Hypothalamus (tissue), 51 donors: ENCODE results near the gene STYXL2.

ENCODE experiments used
- DNase-seq, 51 donors: peaks; one replicate each; lab custom pipeline; 2025; lab: John Stamatoyannopoulos, UW

STYXL2 gene

DNA sequence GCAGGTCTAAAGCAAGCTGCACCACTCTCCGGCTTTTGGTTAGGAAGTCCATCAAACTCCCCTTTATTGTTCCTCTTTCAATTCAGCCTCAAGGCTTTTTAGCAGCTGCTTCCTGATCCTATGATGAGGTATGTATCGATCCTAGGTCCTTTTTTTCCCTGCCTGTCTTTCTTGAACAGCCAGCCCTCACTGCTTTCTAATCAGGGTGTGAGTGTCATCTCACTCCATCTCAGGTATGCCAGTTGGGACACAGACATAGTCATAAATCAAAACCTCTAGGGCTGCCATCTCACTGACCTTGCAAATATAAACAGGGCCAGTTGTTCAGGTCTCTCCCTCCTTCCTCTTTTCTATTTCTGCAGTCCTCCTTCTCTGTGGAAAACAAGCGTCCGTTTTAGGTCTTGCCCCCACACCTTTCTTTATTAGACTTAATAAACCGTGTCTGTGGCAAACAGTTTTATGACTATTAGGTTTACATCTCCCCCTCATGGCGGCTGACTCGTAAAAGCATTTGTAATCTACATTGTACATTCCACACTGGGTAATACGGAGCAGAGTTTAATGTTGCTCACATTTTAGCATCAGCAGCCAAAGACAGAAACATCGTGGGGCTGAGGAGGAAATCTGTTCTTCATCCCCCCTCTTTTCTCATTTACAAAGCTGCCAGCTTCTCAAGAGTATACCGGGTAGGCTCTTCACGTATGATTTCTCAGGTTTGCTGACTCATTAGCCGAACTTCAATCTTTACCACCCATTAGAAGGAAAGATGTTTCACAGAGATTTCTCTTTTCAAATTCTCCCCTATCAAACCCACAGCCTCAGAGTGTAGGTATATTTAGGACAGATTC lies 11.6 kb downstream of the STYXL2 start:
- no peak for DNase-seq

DNA sequence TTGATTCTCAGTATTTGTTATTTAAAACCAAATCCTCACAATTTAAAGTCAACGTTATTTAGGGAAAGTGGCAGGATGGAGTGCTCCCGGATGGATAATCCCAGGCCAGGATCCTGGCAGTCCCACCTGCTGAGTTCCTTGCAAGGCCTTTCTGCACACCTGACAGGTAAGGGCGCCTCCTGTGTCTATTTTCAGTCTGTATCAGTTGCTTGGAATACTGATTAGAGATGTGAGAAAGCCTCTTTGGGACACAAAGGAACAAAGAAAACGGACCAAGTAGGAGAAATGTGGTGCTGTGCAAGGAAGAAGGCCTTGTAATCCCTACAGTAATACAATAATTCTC lies 12.2 kb downstream of the STYXL2 start:
- no peak for DNase-seq

DNA sequence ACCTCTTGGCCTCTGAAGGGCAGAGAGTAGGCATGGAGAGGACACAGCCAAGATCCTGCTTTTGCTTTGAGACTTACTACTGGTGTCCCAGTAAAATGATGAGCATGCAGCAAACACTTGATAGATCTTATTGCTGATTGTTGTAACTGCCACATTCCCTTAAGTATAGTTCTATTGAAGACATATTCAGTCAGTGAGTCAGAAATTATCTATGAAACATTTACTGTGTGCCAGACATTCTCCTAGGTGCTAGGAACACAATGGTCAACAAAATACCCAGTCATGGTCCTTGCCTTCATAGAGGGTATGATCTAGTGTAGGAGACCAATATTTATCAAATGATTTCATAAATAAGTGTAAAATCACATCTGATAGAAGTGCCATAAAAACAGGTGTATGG lies 13.6 kb downstream of the STYXL2 start:
- DNase-seq, result no peak

DNA sequence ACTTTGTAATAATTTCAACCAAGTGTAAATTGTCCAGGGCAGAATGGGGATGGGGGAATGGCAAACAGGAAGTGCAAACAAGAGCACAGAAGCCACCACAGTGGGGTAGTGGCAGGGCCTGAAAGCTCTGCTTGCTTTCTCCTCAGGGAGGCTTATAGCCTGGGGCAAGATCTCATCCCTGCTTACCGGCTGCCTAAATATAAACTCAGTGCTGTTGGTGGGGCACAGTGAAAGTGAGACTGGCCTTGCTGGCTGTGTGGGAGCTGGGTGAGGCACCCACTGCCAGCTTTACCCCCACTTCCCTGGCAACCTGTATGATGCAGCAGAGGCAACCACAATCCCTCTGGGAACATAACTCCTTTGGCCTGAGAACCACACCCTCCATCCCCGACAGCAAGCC lies 15.2 kb downstream of the STYXL2 start:
- no peak for DNase-seq

DNA sequence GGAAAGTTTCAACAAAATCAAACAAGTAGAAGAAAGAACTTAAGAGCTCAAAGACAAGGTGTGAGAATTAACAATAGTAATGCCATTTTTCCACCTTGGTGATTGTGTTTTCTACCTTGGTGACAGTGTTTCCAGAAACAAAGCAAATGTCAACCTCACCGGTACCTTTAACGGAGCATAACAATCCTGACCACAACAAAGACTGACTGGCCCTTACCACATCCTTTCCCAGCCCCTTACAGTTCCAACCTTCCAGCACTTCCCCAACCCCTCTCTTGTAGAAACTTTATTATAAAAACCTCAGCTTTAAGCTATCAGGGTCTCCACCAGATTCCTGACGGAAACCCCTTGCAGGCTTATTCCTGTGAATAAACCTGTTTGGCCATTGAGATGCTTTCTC lies 16.7 kb downstream of the STYXL2 start:
- no peak for DNase-seq

DNA sequence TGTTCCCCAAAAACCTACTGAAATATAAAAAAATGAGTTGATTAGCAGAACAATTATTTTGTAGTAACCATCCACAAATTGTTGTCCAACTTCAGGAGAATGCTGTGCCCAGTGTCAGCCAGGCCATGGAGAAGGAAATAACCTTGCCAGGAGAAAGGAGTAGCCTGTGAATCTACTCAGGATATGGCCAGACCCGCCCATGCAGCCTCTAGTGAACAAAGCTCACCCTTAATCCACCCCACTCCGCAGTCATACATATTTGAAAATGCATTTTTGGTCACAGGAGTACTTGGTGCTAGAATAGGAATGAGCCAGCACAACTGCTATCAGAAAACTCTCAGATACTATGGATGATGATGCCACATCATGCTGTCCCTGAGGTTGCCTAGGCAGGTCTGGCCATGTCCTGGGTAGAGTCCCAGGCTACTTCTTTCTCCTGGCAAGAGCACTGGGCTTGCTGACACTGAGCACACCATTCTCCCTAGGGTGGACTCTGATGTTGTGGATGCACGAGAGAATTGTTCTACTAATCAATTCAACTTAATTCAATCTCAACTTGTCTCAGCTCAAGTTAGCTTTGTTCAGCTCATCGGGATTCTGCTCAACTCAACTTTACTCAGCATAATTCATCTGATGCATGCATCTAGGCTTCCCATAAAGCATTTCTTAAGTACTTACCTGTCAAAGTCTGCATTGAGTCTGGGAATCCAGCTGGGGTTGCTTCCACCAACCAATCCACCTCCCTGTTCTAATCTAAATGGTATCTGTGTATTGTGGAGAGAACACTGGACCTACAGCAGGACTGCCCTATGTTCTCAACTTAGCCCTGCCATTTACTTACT lies 18.2 kb downstream of the STYXL2 start:
- DNase-seq, result no peak

DNA sequence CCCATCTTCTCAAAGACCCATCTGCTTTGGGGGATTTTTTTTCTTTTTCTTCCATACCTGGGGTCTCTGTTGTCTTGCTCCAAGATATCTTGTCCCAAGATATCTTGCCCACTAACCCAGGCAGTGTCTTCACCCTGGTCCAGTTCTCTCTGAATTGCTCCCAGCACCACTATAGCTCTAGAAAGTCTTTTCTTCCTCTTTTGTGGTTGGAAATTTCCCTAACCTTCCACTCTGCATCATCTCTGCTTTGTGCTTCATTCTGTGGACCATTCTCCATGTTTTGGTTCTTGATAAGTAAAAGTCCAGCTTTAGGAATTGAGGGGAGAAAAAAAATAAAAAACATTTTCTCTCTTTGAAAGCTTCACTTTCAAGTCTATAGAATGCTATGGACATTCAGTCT lies 20.9 kb downstream of the STYXL2 start:
- no peak for DNase-seq

DNA sequence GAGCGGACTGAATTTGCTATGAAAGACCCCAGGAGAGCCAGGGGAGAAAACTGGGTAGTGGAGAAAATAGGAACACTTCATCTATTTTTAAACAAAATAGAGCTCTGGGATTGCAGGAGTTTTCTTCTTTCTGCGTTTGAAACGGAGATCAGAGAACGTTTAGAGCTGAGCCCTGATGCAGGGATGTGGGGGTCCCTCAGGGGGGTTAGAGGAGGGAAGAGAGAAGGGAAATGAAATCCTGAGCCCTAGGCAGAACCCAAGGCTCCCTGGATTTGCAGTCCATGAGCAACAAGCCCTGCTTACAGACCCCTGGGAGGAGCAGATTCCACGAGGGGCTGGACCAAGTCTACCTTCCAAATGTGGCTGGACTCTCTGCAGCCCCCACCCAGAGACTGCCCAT lies 21.8 kb downstream of the STYXL2 start:
- no peak for DNase-seq

DNA sequence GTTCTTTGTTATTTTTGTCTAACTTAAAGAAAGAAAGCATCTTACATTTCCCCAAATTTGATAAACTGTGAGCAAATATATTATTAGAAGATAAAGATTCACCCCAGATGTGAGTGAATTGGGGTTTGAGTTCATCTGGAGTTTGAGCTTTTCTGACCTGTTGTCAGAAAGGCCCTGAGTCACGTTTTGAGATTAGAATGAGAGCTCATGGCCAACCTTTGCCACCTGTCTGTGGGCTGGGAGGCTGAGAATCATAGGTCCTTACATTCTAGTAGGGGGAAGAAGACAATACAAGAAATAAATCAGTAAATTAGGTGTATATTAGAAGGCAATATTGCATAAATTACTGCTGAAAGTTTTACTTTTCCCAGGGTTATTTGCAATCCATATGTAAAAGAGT lies 22.3 kb downstream of the STYXL2 start:
- DNase-seq, result no peak

DNA sequence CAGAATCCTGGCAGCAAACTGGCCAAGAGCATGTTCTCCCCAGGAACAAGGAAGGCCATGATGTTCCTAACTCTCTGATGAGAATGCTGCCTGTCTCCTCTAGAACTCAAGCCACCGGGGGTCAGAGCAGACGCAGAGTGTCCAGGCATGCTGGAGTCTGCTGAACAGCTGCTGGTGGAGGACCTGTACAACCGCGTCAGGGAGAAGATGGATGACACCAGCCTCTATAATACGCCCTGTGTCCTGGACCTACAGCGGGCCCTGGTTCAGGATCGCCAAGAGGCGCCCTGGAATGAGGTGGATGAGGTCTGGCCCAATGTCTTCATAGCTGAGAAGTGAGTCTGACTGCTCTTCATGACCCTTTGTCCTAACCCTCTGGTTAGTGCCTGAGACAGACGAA lies 23.4 kb downstream of the STYXL2 start:
- DNase-seq, result no peak

DNA sequence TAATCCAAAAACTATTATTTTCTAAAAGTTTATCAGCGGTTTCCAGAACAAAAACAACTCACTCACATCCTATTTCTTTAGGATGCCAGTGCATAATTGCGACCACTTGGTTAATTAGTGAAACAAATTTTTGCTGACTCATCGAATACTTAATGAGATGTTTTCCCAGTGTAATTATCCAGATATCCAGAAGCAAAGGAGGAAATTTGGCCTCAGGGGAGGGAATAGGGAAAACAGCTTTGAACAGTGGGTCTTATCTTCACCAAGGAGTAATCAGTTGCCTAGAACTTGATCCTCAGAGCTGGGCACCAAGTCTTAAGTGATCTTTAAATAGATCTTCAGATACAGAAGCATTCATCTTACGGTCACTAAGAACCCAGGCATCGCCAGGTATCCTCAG lies 24.3 kb downstream of the STYXL2 start:
- DNase-seq, result no peak

DNA sequence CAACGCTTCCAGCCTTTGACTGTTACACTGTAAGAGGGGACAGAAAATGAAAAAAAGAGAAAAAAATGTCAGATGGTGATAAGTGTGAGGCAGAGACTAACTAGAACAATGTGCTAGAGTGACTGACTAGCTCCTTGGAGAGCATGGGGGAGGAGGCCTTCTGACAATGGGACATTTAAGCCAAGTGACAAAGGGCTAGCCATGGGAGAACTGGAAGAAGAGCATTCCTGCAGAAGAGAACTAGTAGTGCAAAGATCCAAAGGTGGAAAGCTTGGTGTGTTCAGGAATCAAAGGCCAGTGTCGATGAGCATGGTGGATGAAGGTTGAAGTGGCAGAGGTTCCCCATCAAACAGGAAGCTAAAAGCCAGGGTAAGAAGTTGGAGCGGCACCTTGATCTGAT lies 25.8 kb downstream of the STYXL2 start:
- DNase-seq, result no peak

DNA sequence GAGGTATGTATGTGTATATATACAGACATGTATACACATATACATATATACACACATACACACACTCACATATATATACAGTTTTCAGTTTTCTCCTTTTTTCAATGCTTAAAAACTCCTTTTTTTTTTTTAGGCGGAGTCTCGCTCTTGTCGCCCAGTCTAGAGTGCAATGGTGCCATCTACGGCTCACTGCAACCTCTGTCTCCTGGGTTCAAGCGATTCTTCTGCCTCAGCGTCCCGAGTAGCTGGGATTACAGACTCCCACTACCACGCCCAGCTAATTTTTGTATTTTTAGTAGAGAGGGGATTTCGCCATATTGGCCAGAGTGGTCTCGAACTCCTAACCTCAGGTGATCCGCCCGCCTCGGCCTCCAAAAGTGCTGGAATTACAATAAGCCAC lies 27.0 kb downstream of the STYXL2 start:
- no peak for DNase-seq

DNA sequence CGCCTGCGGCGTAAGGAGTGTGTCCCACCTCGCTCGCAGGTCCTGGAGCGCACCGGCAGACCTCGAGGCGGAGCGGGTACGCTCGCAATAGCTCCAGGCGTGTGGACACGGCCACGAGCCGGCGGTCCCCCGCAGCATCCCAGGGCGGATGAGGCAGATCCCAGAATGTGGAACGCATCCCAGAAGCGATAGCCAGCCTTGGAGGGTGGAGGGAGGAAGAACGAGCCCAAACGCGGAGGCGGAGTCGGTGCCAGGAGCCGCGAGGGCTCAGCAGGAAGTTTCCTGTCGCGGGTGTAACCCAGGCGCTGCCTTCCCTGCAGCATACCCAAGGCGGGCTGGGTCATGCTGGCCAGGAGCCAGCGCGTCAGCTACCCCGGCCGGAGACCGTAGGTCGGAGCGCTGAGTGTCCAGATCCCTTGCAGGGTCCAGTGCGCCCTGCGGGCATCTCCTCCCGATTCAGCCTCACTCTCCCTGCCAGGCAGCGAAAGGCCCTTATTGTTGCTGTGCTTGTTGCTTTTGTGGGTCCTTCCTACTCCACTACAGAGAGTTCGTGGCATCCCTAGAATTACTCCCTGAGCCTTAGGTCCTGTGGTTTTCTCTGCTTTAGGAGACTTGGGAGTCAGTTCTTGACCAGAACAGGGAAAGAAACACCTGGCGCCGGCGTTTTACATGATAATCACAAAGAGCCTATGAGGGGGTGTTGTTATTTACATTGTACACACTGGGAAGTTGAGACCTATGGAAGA lies 27.7 kb downstream of the STYXL2 start:
- DNase-seq, result peak in 25 of 51 donors; percentile 3 to 62 (median 14)

DNA sequence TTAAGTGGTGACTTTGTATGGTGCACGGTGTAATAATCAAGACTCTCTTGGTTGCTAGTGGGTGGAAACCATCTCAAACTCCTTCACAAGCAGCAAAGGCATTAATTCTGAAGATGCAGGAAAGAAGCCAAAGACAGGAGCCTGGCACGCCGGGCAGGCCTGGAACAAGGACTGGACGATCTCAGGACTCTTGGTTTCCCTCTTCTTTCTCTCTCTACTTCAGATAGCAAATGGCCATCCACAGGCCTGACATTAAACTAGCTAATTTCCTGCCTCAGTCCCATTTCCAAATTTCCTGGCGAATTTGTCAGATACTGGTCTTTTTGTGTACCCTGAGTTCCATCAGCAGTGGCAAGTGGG lies 28.2 kb downstream of the STYXL2 start:
- DNase-seq, result no peak

DNA sequence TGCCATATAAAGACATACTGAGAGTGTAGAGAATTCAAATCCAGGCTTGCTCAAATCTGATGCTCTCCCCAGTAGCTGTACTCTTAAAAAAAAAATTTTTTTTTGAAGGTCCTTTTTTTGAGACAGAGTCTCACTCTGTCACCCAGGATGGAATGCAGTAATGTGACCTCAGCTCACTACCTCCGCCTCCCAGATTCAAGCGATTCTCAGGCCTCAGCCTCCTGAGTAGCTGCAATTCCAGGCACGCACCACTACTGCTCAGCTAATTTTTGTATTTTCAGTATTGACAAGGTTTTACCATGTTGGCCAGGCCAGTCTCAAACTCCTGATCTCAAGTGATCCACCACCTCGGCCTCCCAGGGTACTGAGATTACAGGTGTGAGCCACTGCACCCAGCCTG lies 28.7 kb downstream of the STYXL2 start:
- DNase-seq, result no peak

DNA sequence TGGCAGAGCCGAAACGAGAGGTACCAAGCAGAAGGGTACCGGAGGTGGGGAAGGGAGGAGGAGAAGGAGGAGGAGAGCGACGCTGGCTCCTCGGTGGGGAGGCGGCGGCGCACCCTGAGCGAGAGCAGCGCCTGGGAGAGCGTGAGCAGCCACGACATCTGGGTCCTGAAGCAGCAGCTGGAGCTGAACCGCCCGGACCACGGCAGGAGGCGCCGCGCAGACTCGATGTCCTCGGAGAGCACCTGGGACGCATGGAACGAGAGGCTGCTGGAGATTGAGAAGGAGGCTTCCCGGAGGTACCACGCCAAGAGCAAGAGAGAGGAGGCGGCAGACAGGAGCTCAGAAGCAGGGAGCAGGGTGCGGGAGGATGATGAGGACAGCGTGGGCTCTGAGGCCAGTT lies 32.4 kb downstream of the STYXL2 start:
- DNase-seq, result no peak

DNA sequence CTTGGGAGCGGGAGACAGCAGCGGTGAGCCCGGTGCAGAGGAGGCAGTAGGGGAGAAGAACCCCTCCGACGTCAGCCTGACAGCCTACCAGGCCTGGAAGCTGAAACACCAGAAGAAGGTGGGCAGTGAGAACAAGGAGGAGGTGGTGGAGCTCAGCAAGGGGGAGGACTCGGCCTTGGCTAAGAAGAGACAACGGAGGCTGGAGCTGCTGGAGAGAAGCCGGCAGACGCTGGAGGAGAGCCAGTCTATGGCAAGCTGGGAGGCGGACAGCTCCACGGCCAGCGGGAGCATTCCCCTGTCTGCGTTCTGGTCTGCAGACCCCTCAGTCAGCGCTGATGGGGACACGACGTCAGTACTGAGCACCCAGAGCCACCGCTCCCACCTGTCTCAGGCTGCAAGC lies 32.9 kb downstream of the STYXL2 start:
- peak in 1 of 51 donors; percentile 53 for DNase-seq

DNA sequence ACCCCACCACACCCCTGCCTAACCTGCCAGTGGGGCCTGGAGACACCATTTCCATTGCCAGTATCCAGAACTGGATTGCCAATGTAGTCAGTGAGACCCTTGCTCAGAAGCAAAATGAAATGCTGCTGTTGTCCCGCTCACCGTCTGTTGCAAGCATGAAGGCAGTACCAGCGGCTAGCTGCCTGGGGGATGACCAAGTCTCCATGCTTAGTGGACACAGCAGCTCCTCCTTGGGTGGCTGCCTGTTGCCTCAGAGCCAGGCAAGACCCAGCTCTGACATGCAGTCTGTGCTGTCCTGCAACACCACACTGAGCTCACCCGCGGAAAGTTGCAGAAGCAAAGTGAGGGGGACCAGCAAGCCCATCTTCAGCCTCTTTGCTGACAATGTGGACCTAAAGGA lies 33.4 kb downstream of the STYXL2 start:
- no peak for DNase-seq

DNA sequence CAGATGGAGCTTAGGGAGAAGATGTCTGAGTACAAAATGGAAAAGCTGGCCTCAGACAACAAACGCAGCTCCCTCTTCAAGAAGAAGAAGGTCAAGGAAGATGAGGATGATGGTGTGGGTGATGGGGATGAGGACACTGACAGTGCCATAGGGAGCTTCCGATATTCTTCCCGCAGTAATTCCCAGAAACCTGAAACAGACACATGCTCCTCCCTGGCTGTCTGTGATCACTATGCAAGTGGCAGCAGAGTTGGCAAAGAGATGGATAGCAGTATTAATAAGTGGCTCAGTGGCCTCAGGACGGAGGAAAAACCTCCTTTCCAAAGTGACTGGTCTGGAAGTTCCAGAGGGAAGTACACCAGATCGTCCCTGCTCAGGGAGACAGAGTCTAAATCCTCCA lies 33.8 kb downstream of the STYXL2 start:
- no peak for DNase-seq
